GM19324 (cell line): Measurements from ENCODE around the gene SMYD2.

ENCODE experiments used
- ATAC-seq: cut with Tn5 transposase; IDR thresholded peaks from one replicate; pipeline ENCODE4 v1.9.1; 2021; ENCODE audit warnings: mild to moderate bottlenecking, moderate library complexity; ENCODE audit not compliant: unreplicated experiment, low FRiP score

The SMYD2 gene

GRCh38 chr1:214326406-214326805 is 45.4 kb downstream of the SMYD2 start:
- ATAC-seq, result peak; percentile 85

DNA sequence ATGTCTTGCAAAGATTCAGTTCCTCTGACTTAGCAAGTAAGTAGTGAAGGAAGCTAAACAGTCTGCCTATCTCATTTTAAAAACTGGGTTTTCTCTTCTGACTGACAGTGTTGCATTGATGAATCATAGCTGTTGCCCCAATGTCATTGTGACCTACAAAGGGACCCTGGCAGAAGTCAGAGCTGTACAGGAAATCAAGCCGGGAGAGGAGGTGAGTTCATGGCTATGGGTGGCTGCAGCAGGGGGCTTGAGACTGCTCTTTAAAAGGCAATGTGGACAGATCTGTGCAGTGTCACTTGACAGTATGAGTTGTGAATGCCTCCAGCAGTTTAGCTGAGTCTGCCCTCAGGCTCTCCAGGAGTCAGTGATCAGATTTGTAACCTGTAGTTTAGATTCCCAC is 46.6 kb downstream of the SMYD2 start:
- ATAC-seq, result no peak

- ATAC-seq, result peak; percentile 69
Observed at GRCh38 chr1:214328770-214329469, 48.0 kb downstream of the SMYD2 start.

GRCh38 chr1:214329470-214330220 is 48.7 kb downstream of the SMYD2 start:
- no peak for ATAC-seq

DNA sequence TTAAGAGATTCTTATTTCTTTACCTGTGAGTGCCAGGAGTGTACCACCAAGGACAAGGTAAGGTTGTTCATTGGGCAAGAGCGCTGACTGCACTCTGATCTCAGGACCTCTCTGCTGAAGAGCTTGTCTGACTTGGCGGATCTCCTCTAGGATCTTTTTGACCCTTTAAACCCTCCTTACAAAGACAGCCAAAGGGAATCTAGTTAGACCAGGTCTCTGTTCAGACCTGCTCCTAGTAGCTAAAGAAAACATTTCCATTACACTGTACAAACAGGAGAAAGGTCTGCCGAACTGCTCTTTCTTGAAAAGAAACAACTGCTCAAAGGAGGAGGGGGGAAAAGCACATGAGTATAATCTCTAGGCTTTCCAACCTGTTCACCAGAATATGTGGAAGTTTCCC is 49.3 kb downstream of the SMYD2 start:
- no peak for ATAC-seq

- ATAC-seq, result no peak
Observed at GRCh38 chr1:214330715-214331114, 49.8 kb downstream of the SMYD2 start.

DNA sequence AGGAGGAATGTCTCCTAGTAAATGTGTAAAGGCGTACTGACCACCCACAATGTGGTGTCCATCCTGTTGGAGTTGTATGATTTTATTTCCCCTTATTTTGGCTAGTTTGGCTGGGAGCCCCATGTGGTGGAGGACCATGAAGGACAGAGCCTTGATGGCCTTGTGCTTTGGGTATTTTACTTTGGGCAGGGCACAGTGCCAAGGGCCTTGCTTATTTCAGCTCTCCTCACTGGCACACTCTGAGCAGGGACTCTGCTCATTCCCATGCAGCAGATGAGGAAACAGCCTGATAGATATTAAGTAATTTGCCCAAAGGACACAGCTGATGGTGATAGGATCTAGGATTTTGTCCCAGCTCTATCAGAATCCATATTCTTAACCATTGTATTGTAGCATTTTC is 50.2 kb downstream of the SMYD2 start:
- no peak for ATAC-seq

DNA sequence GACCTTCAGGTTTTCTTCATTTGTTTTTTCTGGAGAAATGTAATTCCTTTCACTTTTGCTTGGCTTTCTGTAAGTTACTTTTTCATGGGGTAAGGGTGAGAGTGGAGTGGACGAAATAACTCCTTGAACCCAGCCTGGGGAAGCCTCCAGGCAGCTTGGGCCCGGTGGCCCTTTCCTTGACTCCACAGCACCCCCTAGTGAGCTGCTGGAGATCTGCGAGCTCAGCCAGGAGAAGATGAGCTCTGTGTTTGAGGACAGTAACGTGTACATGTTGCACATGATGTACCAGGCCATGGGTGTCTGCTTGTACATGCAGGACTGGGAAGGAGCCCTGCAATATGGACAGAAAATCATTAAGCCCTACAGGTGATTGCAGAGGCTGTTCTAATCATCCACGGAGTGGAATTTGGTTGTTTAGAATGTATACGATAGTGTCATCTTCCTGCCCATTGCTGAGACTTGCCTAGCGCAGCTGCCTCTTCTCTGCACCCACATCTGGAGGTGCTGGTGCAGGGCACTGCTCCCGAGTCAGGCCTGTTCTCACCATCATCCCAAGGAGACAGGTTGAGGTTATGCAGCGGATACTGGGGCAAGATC is 51.0 kb downstream of the SMYD2 start:
- no peak for ATAC-seq

DNA sequence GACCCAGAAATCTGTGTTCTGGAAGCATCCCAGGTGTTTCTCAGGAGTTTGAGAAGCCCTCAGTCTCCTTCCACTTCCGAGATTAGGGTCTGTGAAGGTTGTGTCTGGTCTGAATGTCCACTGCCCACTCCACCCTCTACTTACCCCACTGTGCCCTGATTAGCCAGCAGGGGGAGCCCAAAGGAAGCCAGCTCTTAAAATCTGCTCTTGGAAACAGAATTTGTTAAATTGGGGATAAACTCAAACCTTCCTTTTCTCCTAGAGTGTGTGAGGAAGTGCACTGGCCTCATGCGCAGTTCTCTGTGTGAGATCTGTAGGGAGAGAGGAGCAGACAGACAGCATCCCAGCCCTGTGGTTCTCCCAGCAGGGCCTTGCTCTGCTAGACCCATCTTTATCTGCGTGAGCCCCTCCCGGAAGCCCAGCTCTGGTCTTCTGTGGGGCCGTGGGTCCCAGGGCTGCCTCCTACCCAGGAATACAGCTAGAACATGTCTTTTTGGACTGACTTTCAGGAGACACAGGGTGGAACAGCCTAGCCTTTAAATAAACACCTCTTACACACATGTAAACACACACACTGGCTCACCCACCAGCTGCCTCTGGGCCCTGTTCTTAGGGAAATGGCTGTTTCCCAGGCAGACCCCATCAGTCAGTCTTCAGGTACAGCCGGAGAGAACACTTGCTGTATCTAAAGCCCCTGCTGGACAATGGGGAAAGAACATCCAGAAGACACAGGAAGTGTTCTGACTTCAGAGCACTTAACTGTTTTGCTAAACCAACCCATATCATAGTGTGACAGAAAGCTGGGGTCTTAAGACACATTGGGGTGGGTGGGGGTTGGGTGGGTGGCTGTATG is 52.2 kb downstream of the SMYD2 start:
- ATAC-seq, result no peak

DNA sequence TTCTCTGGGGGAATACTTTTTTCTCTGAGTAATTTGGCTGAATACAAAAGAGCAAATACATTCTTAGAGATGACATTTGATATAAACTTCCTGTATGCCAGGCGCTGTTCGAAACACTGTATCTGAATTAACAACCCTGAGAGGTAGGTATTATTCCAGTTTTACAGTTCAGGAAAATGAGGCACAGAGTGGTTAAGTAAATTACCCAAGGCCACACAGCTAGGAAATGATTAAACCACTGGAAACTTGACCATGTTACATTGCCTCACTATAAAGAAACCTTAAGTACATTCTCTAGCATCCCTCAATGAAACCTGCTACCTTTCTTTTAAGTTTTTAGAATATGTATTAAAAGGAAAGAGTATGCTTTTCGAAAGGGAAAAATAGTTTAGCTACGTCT is 54.6 kb downstream of the SMYD2 start:
- ATAC-seq, result no peak

- ATAC-seq, result no peak
Observed at GRCh38 chr1:214337015-214337414, 56.1 kb downstream of the SMYD2 start.

- ATAC-seq, result peak; percentile 74
Observed at GRCh38 chr1:214337511-214337910, 56.6 kb downstream of the SMYD2 start.

DNA sequence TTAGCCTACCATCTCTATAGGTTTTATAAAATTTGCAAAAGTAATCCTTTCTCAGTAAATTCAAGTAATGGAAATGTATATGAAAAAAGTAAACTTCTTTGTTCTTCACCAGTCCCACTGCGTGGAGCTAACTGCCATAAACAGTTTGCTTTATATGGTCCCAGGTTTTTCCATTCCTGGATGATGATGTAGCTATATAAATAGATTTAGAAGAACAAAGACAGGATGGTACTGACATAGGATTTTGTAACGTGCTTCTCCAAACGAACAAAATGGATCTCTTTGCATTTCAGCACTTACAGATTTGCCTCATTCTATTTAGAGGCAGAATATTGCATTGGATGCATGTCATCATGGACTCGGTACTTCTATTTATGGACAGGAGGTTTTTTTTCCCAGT is 57.3 kb downstream of the SMYD2 start:
- ATAC-seq, result no peak

- no peak for ATAC-seq
Observed at GRCh38 chr1:214341459-214341858, 60.5 kb downstream of the SMYD2 start.

GRCh38 chr1:214341932-214342331 is 61.0 kb downstream of the SMYD2 start:
- no peak for ATAC-seq

DNA sequence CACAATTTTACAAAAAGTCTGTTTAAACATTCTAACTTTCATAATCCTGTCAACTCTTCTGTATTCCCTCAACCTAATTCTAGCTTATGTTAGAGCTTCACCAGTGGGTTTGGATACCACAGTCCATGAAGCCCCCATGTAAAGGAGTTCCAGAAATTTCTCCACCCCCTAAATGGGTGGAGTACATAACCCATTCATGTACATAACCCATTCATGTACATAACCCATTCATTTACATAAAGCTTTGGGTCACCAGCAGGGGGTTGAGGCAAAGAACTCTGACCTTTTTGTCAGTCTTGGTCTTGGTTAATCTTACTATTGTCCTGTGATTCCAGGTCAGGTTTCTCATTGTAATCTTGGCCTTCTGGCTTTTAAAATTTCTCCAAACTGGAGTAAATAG is 61.6 kb downstream of the SMYD2 start:
- ATAC-seq, result no peak

- ATAC-seq, result no peak
Observed at GRCh38 chr1:214344897-214345296, 63.9 kb downstream of the SMYD2 start.

DNA sequence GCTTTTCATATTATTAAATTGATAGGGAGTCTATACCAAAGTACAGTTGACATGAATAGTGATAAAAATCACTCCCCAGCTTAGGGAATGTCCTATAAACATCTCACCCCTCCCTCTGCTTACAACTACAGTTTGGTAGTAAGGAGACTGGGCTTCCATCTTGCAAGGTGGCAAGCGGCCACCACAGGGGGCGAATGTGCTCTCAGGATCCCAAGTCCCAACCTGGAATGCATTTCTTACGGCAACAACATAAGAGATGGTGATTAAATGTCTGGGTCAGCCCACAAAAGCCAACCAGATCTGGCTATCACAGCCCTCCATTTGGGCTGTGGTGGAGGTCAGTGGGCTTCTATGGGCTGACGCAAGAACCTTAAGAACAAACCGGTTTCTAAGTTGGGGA is 68.0 kb downstream of the SMYD2 start:
- ATAC-seq, result no peak

GRCh38 chr1:214349781-214350180 is 68.8 kb downstream of the SMYD2 start:
- no peak for ATAC-seq

GRCh38 chr1:214351551-214352277 is 70.8 kb downstream of the SMYD2 start:
- no peak for ATAC-seq
